Adrenal gland (tissue), 5 donors: ENCODE data around the gene HPSE2.

ENCODE experiments used
- CTCF ChIP-seq, 6 experiments: fragments of 450-650 bp in 4 of 6; fragments of 200-600 bp in 2 of 6; sonication (generic) in 1 of 6; IDR thresholded peaks; 1 replicate in 5 of 6; 2 replicates in 1 of 6; pipeline versions ENCODE4 v1.5.1 to v1.8.0; 2016 to 2021; ENCODE audit warnings: antibody characterized with exemption in 6 of 6, mild to moderate bottlenecking in 2 of 6, moderate library complexity in 1 of 6
- POLR2A ChIP-seq, 2 donors: fragments of 450-650 bp; IDR thresholded peaks; one replicate each; pipeline ENCODE4 v1.6.1; 2017; ENCODE audit warnings: antibody characterized with exemption in 2 of 2, mild to moderate bottlenecking in 2 of 2, moderate library complexity in 1 of 2
- donor health status: DM: no; HTN: no; CAD: no.

- TF ChIP-seq CTCF (IDR thresholded peaks at IDR 0.05) (no peak), POLR2A (IDR thresholded peaks at IDR 0.05) (no peak)
These were observed 32.3 kb downstream of the HPSE2 start for GRCh38 chr10:99203310-99203709.
